ENCODE data around the gene UBE2E3. TPM values are rescaled to one million over a fixed set of nuclear protein-coding genes. Genes with fewer than 3 reads are reported as not detected.

Gene UBE2E3
- total RNA-seq, 1 donor from 2014 or later: 74.2 TPM

- Mint-ChIP-seq H3K4me3 (ENCODE audit: unreplicated experiment) (no peak overlapping the region), H3K27ac (ENCODE audit: unreplicated experiment) (no peak overlapping the region), H3K27me3 (ENCODE audit: low read depth) (no peaks in the 10 kb centered on the region), H3K36me3 (ENCODE audit: low read depth) (no peaks in the 10 kb centered on the region), H3K4me1 (ENCODE audit: low read depth) (peaks cover 25% of the 10 kb centered on the region), H3K9me3 (ENCODE audit: low read depth) (no peaks in the 10 kb centered on the region)
- no peak for DNase-seq (ENCODE audit: low spot score)
- no peak for TF ChIP-seq CTCF (IDR thresholded peaks at IDR 0.05)
These were observed 92.3 kb downstream of the UBE2E3 start for GRCh38 chr2:181072486-181073235.

- TF ChIP-seq CTCF (IDR thresholded peaks at IDR 0.05): no peak
- H3K27ac Mint-ChIP-seq (ENCODE audit: unreplicated experiment): no peak overlapping the region
These were observed 93.5 kb downstream of the UBE2E3 start for GRCh38 chr2:181073896-181074295.

GRCh38 chr2:181074457-181074856, 94.1 kb downstream of the UBE2E3 start:
- no peak for TF ChIP-seq CTCF (IDR thresholded peaks at IDR 0.05)
- no peak for DNase-seq (ENCODE audit: low spot score)
- H3K27me3 Mint-ChIP-seq (ENCODE audit: low read depth): no peaks in the 10 kb centered on the region
- H3K4me1 Mint-ChIP-seq (ENCODE audit: low read depth): peaks cover 25% of the 10 kb centered on the region
- no peaks in the 10 kb centered on the region for H3K9me3 Mint-ChIP-seq (ENCODE audit: low read depth)
- no peak overlapping the region for H3K4me3 Mint-ChIP-seq (ENCODE audit: unreplicated experiment)
- H3K27ac Mint-ChIP-seq (ENCODE audit: unreplicated experiment): no peak overlapping the region
- no peaks in the 10 kb centered on the region for H3K36me3 Mint-ChIP-seq (ENCODE audit: low read depth)

More at GRCh38 chr2:181073896-181074295, 93.5 kb downstream of the UBE2E3 start:
- no peak for DNase-seq (ENCODE audit: low spot score)
- no peaks in the 10 kb centered on the region for H3K9me3 Mint-ChIP-seq (ENCODE audit: low read depth)
- no peaks in the 10 kb centered on the region for H3K27me3 Mint-ChIP-seq (ENCODE audit: low read depth)
- no peaks in the 10 kb centered on the region for H3K36me3 Mint-ChIP-seq (ENCODE audit: low read depth)
- H3K4me3 Mint-ChIP-seq (ENCODE audit: unreplicated experiment): no peak overlapping the region
- H3K4me1 Mint-ChIP-seq (ENCODE audit: low read depth): peaks cover 25% of the 10 kb centered on the region

GRCh38 chr2:181076658-181077057, 96.3 kb downstream of the UBE2E3 start:
- no peak for TF ChIP-seq CTCF (IDR thresholded peaks at IDR 0.05)
- no peaks in the 10 kb centered on the region for H3K36me3 Mint-ChIP-seq (ENCODE audit: low read depth)

GRCh38 chr2:181077128-181077709, 96.8 kb downstream of the UBE2E3 start:
- DNase-seq (ENCODE audit: low spot score): no peak
- Mint-ChIP-seq H3K27ac (ENCODE audit: unreplicated experiment) (no peak overlapping the region), H3K27me3 (ENCODE audit: low read depth) (no peaks in the 10 kb centered on the region), H3K36me3 (ENCODE audit: low read depth) (no peaks in the 10 kb centered on the region), H3K4me3 (ENCODE audit: unreplicated experiment) (no peak overlapping the region), H3K9me3 (ENCODE audit: low read depth) (no peaks in the 10 kb centered on the region), H3K4me1 (ENCODE audit: low read depth) (peaks cover 25% of the 10 kb centered on the region)
- TF ChIP-seq CTCF (IDR thresholded peaks at IDR 0.05): peak; percentile 91

More at GRCh38 chr2:181076658-181077057, 96.3 kb downstream of the UBE2E3 start:
- Mint-ChIP-seq H3K4me1 (ENCODE audit: low read depth) (peaks cover 25% of the 10 kb centered on the region), H3K4me3 (ENCODE audit: unreplicated experiment) (no peak overlapping the region), H3K27ac (ENCODE audit: unreplicated experiment) (no peak overlapping the region), H3K27me3 (ENCODE audit: low read depth) (no peaks in the 10 kb centered on the region), H3K9me3 (ENCODE audit: low read depth) (no peaks in the 10 kb centered on the region)
- no peak for DNase-seq (ENCODE audit: low spot score)

Data from chondrocyte (in vitro differentiated cells).